HCT116 (cell line): ENCODE results near the gene OR2H1. TPM values are rescaled to one million over a fixed set of nuclear protein-coding genes. Genes with fewer than 3 reads are reported as not detected.

Source experiments
- ATAC-seq: fragments of 200-7000 bp; cut with Tn5 transposase; 2 replicates; pipeline ENCODE4 v1.9.1; 2020; ENCODE audit warnings: mild to moderate bottlenecking, moderate library complexity
- BruUV-seq: library from RNA; stranded (reverse); fragments of 400-500 nt; replicated peaks from 2 replicates; lab custom pipeline; 2021; lab: Mats Ljungman, UMichigan
- CTCF ChIA-PET: fragments of 300-600 bp; sonication (Branson Sonifier 250); formaldehyde crosslinking; loops from one replicate; lab custom pipeline; 2021; ENCODE audit warnings: antibody characterized with exemption; lab: Charles Lee
- POLR2A ChIA-PET: fragments of 300-600, 350-600 bp; sonication (Branson Sonifier 250); formaldehyde crosslinking; loops from one replicate; lab custom pipeline; 2021; ENCODE audit warnings: antibody characterized with exemption; lab: Charles Lee
- RAD21 ChIA-PET, 2 experiments: fragments of 300-600 bp; sonication (Branson Sonifier 250); formaldehyde crosslinking; loops; one replicate each; lab custom pipeline; 2023; ENCODE audit warnings: low total read pairs in 2 of 2; ENCODE audit not compliant: uncharacterized antibody in 2 of 2, unreplicated experiment in 2 of 2, low non-redundant PET in 1 of 2; lab: Charles Lee
- DNase-seq: peaks from one replicate; pipeline ENCODE4 v3.0.0-alpha.2; 2010; ENCODE audit warnings: low read depth, low spot score
- H2AFZ ChIP-seq: fragments of 200-600 bp; shearing (Covaris generic), sonication (generic); 2 replicates; pipeline ENCODE4 v1.6.1; 2017; ENCODE audit warnings: low read depth, mixed run types, mixed read lengths, antibody characterized with exemption, low read length; ENCODE audit not compliant: poor library complexity, severe bottlenecking
- H3K27ac ChIP-seq: 2 replicates; pipeline ENCODE4 v1.5.1; 2012; ENCODE audit warnings: low read depth, low read length
- H3K27me3 ChIP-seq: fragments of 200-600 bp; sonication (generic); 2 replicates; pipeline ENCODE4 v1.6.1; 2016; ENCODE audit warnings: mixed run types, low read length, mixed read lengths; ENCODE audit not compliant: insufficient read depth
- H3K36me3 ChIP-seq, 2 experiments: fragments of 200-500 bp in 1 of 2; fragments of 200-600 bp in 1 of 2; sonication (Bioruptor generic) in 1 of 2; sonication (generic) in 1 of 2; 2 replicates each; pipeline versions ENCODE4 v1.5.1 to v1.6.1; 2014 to 2016; ENCODE audit warnings: low read length in 2 of 2, inconsistent platforms in 1 of 2, mixed read lengths in 1 of 2, mixed run types in 1 of 2; ENCODE audit not compliant: insufficient read depth in 2 of 2, control insufficient read depth in 1 of 2
- H3K4me1 ChIP-seq, 2 experiments: fragments of 200-600 bp in 1 of 2; sonication (generic) in 1 of 2; 2 replicates each; pipeline versions ENCODE4 v1.5.1 to v1.6.1; 2012 to 2017; ENCODE audit warnings: low read length in 2 of 2, inconsistent platforms in 1 of 2, mild to moderate bottlenecking in 1 of 2, mixed read lengths in 1 of 2, mixed run types in 1 of 2, moderate library complexity in 1 of 2; ENCODE audit not compliant: insufficient read depth in 2 of 2, control insufficient read depth in 1 of 2
- H3K4me2 ChIP-seq: fragments of 200-600 bp; sonication (generic); 2 replicates; pipeline ENCODE4 v1.6.1; 2017; ENCODE audit warnings: mixed run types, low read length, mixed read lengths
- H3K4me3 ChIP-seq, 2 experiments: fragments of 200-600 bp in 1 of 2; sonication (generic) in 1 of 2; replicated peaks in 1 of 2; 2 replicates each; pipeline ENCODE4 v1.5.1; 2011 to 2016; ENCODE audit warnings: low read length in 2 of 2, control low read depth in 1 of 2, low read depth in 1 of 2, mild to moderate bottlenecking in 1 of 2, mixed read lengths in 1 of 2, mixed run types in 1 of 2
- H3K79me2 ChIP-seq: fragments of 200-600 bp; sonication (generic); 2 replicates; pipeline ENCODE4 v1.6.1; 2017; ENCODE audit warnings: mild to moderate bottlenecking, mixed run types, low read length, moderate library complexity, mixed read lengths; ENCODE audit not compliant: insufficient read depth
- H3K9ac ChIP-seq: fragments of 200-600 bp; sonication (generic); 2 replicates; pipeline ENCODE4 v1.6.1; 2016; ENCODE audit warnings: low read length, mixed read lengths
- H3K9me2 ChIP-seq: fragments of 200-600 bp; sonication (generic), shearing (Covaris generic); 2 replicates; pipeline ENCODE4 v1.6.1; 2017; ENCODE audit warnings: mixed run types, mild to moderate bottlenecking, moderate library complexity; ENCODE audit not compliant: insufficient read depth
- H3K9me3 ChIP-seq, 2 experiments: fragments of 200-500 bp in 1 of 2; fragments of 200-600 bp in 1 of 2; sonication (Bioruptor generic) in 1 of 2; sonication (generic) in 1 of 2; 2 replicates each; pipeline ENCODE4 v1.6.1; 2014 to 2017; ENCODE audit warnings: low read length in 2 of 2, mixed read lengths in 2 of 2, inconsistent platforms in 1 of 2, low read depth in 1 of 2, mild to moderate bottlenecking in 1 of 2, mixed run types in 1 of 2, moderate library complexity in 1 of 2; ENCODE audit not compliant: control insufficient read depth in 1 of 2, insufficient read depth in 1 of 2
- H4K20me1 ChIP-seq: fragments of 200-600 bp; sonication (generic), shearing (Covaris generic); 2 replicates; pipeline ENCODE4 v1.6.1; 2017; ENCODE audit warnings: mixed run types, mild to moderate bottlenecking, moderate library complexity; ENCODE audit not compliant: insufficient read depth
- ATF3 ChIP-seq: IDR thresholded peaks from 2 replicates; pipeline ENCODE4 v1.6.1; 2012
- CTCF ChIP-seq, 3 experiments: fragments of 200-600 bp in 1 of 3; sonication (generic) in 1 of 3; IDR thresholded peaks in 2 of 3; conservative IDR thresholded peaks in 1 of 3; 2 replicates each; pipeline ENCODE4 v1.5.1; 2012 to 2017; ENCODE audit warnings: low read depth in 2 of 3, low read length in 2 of 3, antibody characterized with exemption in 1 of 3, borderline replicate concordance in 1 of 3, control low read depth in 1 of 3, mild to moderate bottlenecking in 1 of 3, mixed read lengths in 1 of 3, mixed run types in 1 of 3, moderate library complexity in 1 of 3; ENCODE audit not compliant: insufficient read depth in 1 of 3
- EGR1 ChIP-seq: IDR thresholded peaks from 2 replicates; pipeline ENCODE4 v1.6.1; 2012; ENCODE audit warnings: low read depth
- EZH2 ChIP-seq: fragments of 200-600 bp; sonication (generic); IDR thresholded peaks from 2 replicates; pipeline ENCODE4 v1.6.1; 2017; ENCODE audit warnings: antibody characterized with exemption, mixed run types
- EZH2phosphoT487 ChIP-seq: fragments of 200-600 bp; IDR thresholded peaks from 2 replicates; pipeline ENCODE4 v1.6.1; 2018; ENCODE audit warnings: antibody characterized with exemption, borderline replicate concordance
- MAX ChIP-seq: IDR thresholded peaks from 2 replicates; pipeline ENCODE4 v1.6.1; 2012
- POLR2AphosphoS5 ChIP-seq: IDR thresholded peaks from 2 replicates; pipeline ENCODE4 v1.6.1; 2011; ENCODE audit warnings: mild to moderate bottlenecking, low read depth, low read length, moderate library complexity
- REST ChIP-seq: IDR thresholded peaks from 2 replicates; pipeline ENCODE4 v1.6.1; 2012; ENCODE audit warnings: low read depth
- SIN3A ChIP-seq: IDR thresholded peaks from 2 replicates; pipeline ENCODE4 v1.6.1; 2012; ENCODE audit warnings: low read depth
- SP1 ChIP-seq: IDR thresholded peaks from 2 replicates; pipeline ENCODE4 v1.6.1; 2012; ENCODE audit warnings: low read depth
- TCF7L2 ChIP-seq: IDR thresholded peaks from 2 replicates; pipeline ENCODE4 v1.7.0; 2011; ENCODE audit warnings: borderline replicate concordance, inconsistent platforms; ENCODE audit not compliant: insufficient read depth, insufficient read length; ENCODE audit errors: extremely low read depth
- ZBTB33 ChIP-seq: IDR thresholded peaks from 2 replicates; pipeline ENCODE4 v1.6.1; 2011; ENCODE audit warnings: mild to moderate bottlenecking, low read length, moderate library complexity; ENCODE audit not compliant: insufficient replicate concordance; ENCODE audit errors: extremely low read depth
- ZFX ChIP-seq: fragments of 450-650 bp; IDR thresholded peaks from 2 replicates; pipeline ENCODE4 v1.6.1; 2017
- ZNF274 ChIP-seq: fragments of 200-500 bp; sonication (Bioruptor generic); IDR thresholded peaks from 2 replicates; pipeline ENCODE4 v1.6.1; 2014; ENCODE audit warnings: mild to moderate bottlenecking, low read depth, low read length, inconsistent platforms
- intact Hi-C: fragments of 100-400 bp; cut with micrococcal nuclease; formaldehyde crosslinking; loops from 2 replicates; pipeline ENCODE4 v1.10.0; 2022
- total RNA-seq: library from RNA; stranded (reverse); gene quantifications from one replicate; pipeline ENCODE4 v1.2.1, GENCODE V29; 2021; ENCODE audit not compliant: unreplicated experiment

The OR2H1 gene
- total RNA-seq, 1 experiment from 2014 or later: not detected

GRCh38 chr6:29507319-29507718 lies 50.4 kb downstream of the OR2H1 start:
- H4K20me1 ChIP-seq: no peaks in the 10 kb centered on the region
- no peaks in the 10 kb centered on the region for H3K9me3 ChIP-seq
- intact Hi-C loops: no loop called here
- no peaks in the 10 kb centered on the region; a peak in 1 of 4 replicates for H3K4me1 ChIP-seq
- H3K4me3 ChIP-seq: no peak overlapping the region
- no peak overlapping the region for H3K27ac ChIP-seq
- H3K4me2 ChIP-seq: no peak overlapping the region
- H3K9me2 ChIP-seq: no peaks in the 10 kb centered on the region
- RAD21 ChIA-PET: no interaction called here
- no peak overlapping the region for H2AFZ ChIP-seq
- BruUV-seq: no TSS peak
- DNase-seq (no peak), ATAC-seq (no peak)
- H3K9ac ChIP-seq: no peak overlapping the region
- POLR2A ChIA-PET: no interaction called here
- TF ChIP-seq EZH2 (no peak), ATF3 (no peak), EZH2phosphoT487 (no peak), SP1 (no peak), POLR2AphosphoS5 (no peak), ZNF274 (no peak), REST (no peak), SIN3A (no peak), CTCF (IDR thresholded peaks at IDR 0.05 in 2 of 3, conservative IDR thresholded peaks at IDR 0.05 in 1 of 3; ENCODE audit: borderline replicate concordance in 1 of 3, insufficient read depth in 1 of 3, low read depth in 2 of 3, low read length in 2 of 3) (no peak), ZBTB33 (no peak), MAX (no peak), ZFX (no peak), TCF7L2 (no peak), EGR1 (no peak)
- H3K36me3 ChIP-seq: no peaks in the 10 kb centered on the region
- no peaks in the 10 kb centered on the region for H3K27me3 ChIP-seq
- H3K79me2 ChIP-seq: no peaks in the 10 kb centered on the region
- CTCF ChIA-PET: no interaction called here
